22Rv1 (cell line): ENCODE data around the gene TSGA10.

ENCODE experiments used
- ZFX ChIP-seq: fragments of 450-650 bp; IDR thresholded peaks from 2 replicates; pipeline ENCODE4 v1.6.1; 2017; ENCODE audit warnings: antibody characterized with exemption, borderline replicate concordance
- TF ChIP-seq, protein P1 (sequence below): fragments of 450-650 bp; IDR thresholded peaks from 2 replicates; pipeline ENCODE4 v1.5.1; 2017; ENCODE audit warnings: mild to moderate bottlenecking

DNA sequence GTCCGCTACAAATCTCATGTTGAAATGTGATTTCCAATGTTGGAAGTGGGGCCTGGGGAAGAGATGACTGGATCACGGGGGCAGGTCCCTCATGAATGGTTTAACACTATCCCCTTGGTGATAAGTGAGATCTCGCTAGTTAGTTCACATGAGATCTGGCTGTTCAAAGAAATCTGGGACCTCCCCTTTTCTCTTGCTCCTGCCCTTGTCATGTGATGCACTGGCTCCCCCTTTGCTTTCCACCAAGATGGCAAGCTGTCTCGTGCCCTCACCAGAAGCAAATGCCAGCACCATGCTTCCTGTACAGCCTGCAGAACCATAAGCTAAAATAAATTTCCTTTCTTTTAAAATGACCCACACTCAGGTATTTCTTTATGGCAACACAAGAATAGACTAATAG lies 70.5 kb downstream of the TSGA10 start:
- TF ChIP-seq, protein P1, sequence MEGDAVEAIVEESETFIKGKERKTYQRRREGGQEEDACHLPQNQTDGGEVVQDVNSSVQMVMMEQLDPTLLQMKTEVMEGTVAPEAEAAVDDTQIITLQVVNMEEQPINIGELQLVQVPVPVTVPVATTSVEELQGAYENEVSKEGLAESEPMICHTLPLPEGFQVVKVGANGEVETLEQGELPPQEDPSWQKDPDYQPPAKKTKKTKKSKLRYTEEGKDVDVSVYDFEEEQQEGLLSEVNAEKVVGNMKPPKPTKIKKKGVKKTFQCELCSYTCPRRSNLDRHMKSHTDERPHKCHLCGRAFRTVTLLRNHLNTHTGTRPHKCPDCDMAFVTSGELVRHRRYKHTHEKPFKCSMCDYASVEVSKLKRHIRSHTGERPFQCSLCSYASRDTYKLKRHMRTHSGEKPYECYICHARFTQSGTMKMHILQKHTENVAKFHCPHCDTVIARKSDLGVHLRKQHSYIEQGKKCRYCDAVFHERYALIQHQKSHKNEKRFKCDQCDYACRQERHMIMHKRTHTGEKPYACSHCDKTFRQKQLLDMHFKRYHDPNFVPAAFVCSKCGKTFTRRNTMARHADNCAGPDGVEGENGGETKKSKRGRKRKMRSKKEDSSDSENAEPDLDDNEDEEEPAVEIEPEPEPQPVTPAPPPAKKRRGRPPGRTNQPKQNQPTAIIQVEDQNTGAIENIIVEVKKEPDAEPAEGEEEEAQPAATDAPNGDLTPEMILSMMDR, result no peak
- TF ChIP-seq ZFX, result no peak
